ENCODE data around the gene ALG12.

Gene ALG12

DNA sequence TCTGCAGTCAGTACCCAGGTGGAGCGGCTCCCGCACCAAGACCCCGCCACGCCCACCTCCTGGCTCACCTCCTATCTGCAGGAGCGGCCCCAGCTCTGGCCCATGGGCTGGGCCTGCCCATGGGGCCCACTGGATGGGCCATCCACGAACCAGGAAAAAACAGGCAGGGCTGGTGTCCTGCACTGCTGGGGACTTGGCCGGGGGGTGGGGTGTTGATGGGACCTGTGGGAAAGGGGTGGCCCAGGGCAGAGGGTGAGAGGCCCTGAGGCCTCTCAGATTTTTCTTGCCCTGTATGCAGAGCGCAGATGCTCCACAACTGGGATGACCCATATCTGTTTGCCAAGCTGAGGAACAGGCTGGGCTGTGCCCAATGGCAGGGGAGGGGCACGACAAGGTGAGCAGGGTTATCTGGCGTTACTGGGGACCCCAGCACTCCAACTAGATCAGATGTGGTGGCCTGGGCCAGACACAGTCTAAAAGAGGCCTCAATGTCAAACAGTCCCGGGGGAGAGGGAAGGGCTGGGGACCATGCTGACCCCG, 39.7 kb upstream of the ALG12 start:
- DNase-seq = no peak

- DNase-seq = no peak
Measured at GRCh38 chr22:49956914-49957825, 38.9 kb upstream of the ALG12 start.

DNA sequence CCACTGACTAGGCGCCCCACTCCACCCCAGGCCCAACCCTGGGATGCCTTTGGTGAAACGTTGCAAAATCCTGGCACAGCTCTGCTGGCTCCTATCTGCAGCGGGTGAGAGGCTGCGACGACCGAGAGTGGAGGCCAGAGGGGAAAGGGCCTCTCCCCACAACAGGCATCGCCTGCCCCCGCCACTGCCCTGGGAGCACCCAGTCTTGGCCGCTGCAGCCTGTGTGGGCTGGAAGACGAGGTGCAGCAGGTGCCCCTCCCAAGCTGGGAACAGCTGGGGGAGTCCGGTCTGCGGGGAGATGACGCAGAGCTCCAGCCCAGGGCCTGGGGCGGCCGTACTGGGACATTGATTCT, 38.2 kb upstream of the ALG12 start:
- no peak for DNase-seq

GRCh38 chr22:49955581-49956417, 37.6 kb upstream of the ALG12 start:
- DNase-seq = no peak

DNA sequence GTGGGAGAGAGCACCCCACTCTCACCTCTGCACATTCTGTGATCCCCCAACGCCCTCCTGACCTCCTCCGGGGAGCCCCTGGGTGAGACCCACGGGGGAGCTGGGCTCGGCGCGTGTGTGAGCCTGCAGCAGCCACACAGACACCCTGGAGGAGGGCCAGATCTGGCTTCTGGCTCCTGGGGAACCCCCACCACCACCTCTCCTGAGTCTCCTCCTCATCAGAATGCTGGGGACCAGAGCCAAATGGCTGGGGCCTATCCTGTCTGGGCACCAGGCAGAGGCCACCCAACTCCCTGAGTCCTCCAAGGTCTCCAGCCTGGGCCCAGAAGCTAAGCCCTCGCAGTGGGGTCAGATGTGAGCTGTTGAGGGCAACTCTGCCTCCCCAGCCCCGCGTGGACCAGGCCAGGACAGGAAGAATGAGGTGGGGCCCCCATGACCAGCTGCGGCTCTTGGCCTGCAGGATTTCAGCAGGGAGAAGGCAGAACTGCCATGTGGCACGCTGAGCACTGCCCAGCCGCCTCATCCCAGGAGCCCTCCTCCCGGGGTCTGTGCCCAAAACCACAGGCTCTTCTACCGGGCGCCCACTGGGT, 36.8 kb upstream of the ALG12 start:
- DNase-seq = no peak

- DNase-seq = no peak
Measured at GRCh38 chr22:49954354-49954753, 36.1 kb upstream of the ALG12 start.

GRCh38 chr22:49953680-49954344, 35.6 kb upstream of the ALG12 start:
- no peak for DNase-seq

DNA sequence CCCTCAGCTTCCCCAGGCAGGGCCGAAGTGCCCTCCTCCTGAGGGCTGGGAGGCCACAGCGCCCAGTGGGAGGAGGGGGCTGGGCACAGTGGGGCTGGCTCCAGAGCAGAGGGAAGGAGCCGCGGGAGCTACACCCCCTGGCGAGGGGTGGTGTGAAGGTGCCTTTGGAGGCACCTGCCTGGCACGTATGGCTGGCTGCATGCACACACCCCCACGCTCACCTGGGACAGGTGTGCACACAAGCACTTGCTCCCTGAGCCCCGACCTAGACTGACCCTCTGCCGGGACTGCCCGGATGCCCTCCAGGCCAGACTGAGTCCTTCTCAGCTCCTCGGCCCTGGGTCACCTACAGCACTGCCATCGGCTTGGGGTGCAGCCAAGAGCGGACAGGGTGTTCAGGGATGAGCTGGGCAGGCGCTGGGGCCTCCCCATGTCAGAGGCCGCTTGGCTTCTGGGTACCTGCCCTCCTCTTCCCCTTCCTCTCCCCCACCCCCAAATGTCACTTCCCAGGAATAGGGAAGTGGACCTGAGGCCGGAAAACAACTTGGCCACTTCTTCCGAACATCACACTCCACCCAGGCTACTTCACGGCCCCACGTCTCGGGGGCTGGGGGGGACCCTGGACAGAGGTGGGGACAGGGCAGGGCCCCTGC, 34.9 kb upstream of the ALG12 start:
- no peak for DNase-seq

DNA sequence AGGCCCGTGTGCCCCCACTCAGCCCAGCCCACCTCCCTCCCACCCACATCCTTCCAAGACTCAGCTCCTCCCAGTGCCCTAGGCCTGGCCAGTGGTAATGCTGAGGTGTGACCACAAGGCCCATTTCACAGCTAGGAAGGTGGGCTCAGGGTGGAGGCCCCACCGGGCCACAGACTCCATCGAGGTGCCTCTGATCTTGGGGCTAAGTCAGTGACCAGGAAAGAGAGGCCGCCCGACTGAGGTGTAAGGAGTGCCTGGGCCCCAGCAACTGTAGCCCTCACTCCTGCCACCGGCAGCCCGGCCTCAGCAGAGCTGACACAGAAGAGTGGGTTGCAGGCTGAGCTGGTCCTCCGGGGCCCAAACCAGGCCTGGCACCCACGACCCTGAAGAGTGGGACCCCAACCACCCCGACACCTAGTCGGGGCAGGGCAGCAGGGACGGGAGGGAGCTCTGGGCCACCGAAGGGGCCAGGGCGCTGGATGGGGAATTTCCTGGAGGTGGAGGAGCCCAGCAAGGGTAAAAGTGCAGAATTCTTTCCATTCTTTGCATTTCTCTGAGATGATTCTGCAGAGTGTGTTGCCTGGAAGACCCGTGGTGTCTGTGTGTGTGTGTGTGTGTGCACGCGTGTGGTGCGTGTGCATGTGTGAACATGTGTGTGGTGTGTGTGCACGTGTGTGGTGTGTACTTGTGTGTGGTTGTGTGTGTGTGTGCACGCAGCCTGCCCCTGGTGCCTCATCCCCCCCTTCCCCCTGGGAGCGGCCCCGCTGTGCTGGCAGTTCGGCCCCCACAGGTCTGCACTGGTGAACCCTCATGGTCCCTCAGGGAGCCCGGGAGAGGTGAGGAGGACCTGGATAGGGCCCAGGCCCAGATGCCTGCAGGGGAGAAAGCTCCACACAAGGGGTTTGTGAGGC, 34.0 kb upstream of the ALG12 start:
- no peak for DNase-seq

- DNase-seq = no peak
Measured at GRCh38 chr22:49951678-49951985, 33.4 kb upstream of the ALG12 start.

DNA sequence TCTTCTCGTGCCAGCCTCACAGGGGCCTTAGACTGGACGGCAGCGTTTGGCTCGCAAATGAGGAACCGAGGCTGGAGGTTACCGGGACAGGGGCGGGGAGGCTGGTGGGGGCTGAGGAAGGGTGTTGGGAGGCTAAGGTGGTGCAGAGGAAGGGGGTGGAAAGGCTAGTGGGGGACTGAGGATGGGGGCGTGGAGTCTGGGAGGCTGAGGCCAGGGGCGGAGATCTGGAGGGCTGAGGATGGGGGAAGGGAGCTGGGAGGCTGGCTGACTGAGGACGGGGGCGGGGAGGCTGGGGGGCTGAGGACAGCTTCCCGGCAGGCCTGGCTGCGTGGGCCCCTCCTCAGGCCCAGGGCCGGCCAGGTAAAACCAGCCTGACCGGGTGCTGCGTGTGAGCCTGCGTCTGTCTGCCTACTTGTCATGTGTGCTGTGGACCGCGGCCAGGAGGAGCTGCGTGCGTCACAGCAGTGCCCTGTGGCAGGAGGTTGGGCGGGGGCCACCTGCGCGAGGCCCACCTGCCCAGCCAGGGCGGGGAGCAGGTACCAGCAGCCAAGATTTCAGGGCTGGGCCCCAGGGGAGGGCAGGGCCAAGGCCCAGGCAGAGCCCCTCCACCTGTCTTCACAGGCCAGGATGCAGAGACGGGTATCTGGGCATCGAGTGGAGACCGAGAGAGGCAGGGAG, 32.9 kb upstream of the ALG12 start:
- no peak for DNase-seq

DNA sequence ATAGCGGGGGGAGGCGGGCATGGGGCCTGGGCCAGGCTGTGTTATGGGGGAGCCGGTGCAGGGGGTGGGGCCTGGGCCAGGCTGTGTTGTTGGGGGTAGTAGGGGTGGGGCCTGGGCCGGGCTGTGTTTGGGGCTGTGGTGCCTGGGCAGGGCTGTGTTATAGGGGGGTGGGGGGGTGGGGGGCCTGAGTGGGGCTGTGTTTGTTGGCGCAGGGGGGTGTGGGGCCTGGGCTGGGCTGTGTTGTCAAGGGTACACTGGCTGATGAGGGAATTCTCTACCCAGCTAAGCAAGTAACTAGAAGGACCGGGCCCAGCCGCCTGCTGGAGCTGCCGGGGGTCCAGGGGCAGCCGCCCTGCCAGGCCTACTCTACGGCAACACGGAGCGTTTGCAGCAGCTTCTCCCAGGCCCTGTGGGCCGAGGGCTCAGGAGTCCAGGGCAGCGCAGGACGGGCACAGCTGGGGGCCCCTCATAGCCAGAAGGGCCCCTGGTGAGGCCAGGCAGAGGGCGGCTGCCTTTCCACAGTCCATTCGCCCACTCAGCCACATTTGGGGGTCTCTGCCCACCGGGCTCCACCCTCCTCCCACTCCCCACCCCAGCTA, 32.3 kb upstream of the ALG12 start:
- DNase-seq = no peak

DNA sequence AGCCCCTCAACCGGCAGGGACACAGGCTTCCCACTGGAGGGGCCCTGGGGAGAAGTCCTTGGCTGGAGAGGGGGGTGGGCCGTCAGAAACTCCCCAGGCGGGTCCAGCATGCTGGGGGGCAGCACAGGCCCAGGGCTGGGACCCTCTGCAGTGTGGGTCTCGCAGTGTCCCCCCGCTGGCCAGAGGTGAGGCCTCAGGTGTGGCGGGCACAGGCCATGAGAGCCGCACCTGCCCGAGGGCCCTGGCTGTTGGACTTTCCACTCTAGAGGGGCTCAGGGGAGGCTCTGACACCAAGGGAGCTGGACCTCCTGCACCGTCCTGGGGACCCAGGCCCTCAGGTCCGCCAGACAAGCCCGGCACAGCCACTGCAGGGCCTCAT, 31.7 kb upstream of the ALG12 start:
- no peak for DNase-seq

GRCh38 chr22:49948958-49949913, 31.0 kb upstream of the ALG12 start:
- DNase-seq = no peak

- DNase-seq = no peak
Measured at GRCh38 chr22:49948116-49948957, 30.1 kb upstream of the ALG12 start.

DNA sequence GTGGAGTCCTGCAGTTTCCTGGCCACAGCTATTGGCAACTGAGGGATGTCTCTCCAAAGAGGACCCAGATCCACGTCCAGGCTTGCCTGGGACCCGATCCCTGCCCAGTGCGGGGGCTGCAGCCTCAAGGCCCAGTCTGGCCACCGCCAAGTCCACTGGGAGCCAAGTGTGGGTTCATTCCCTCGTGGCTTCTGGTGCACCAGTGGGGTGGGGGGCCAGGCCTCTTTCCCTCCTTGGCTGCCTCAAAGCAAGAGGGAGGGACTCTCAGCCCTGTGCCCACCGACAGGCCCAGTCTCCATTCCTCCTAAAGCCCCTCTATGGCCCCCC, 29.0 kb upstream of the ALG12 start:
- no peak for DNase-seq

DNA sequence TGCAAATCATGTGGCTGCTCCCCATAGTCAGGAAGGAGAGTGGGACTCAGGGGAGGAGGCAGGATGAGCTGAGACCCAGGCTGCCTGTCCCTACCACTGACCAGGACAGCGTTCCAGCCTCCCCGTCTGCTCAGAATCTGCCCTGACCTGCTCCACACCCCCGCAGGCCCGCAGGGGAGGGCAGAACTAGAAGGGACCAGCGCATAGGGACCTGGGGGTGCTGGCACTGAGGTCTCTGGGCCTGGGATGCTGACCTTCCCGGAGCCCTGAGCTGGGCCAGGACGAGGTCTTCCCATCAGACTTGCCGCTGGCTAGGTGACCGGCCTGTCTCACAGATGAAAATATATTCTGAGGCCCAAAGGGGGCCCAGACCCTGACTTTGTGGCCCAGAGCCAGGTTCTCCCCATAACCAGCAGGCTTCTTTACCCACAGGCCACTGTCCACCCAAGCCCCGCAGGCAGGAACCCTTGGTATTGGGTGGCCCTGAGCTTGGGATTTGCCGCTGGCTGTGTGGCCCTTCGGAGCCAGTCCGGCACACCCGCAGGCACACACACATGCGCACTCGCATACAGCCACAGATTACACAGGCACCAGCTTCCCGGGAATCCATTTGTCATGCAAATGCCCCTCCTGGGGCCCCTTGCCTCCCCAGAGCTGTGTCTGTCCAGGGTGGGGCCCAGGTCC, 28.5 kb upstream of the ALG12 start:
- no peak for DNase-seq

Measured in AML-193 (cell line).